HG02943 (cell line): Measurements from ENCODE around the gene PEX11A.

Experiments used
- ATAC-seq: cut with Tn5 transposase; IDR thresholded peaks from one replicate; pipeline ENCODE4 v1.9.1; 2021; ENCODE audit warnings: mild to moderate bottlenecking, low read depth, moderate library complexity; ENCODE audit not compliant: unreplicated experiment

Gene PEX11A

GRCh38 chr15:89631902-89632264 lies 58.7 kb downstream of the PEX11A start:
- no peak for ATAC-seq
